Loucy (cell line): ENCODE measurements around the gene ROPN1.

ENCODE experiments used
- H2AFZ ChIP-seq: fragments of 200-600 bp; sonication (generic); 2 replicates; pipeline ENCODE4 v1.6.0; 2016; ENCODE audit warnings: antibody characterized with exemption, mild to moderate bottlenecking, low read length, moderate library complexity
- H3F3A ChIP-seq: fragments of 200-600 bp; 2 replicates; pipeline ENCODE4 v1.6.0; 2016; ENCODE audit warnings: antibody characterized with exemption, low read depth, mild to moderate bottlenecking
- H3K27me3 ChIP-seq: fragments of 200-600 bp; sonication (generic); 2 replicates; pipeline ENCODE4 v1.6.1; 2014; ENCODE audit warnings: low read length, mild to moderate bottlenecking; ENCODE audit not compliant: insufficient read depth, poor library complexity, severe bottlenecking
- H3K36me3 ChIP-seq: fragments of 200-600 bp; sonication (generic); 2 replicates; pipeline ENCODE4 v1.6.1; 2016; ENCODE audit warnings: low read length; ENCODE audit not compliant: insufficient read depth
- H3K4me1 ChIP-seq: fragments of 200-600 bp; sonication (generic); 2 replicates; pipeline ENCODE4 v1.5.1; 2014; ENCODE audit warnings: low read length, mild to moderate bottlenecking; ENCODE audit not compliant: insufficient read depth, poor library complexity, severe bottlenecking
- H3K4me2 ChIP-seq: fragments of 200-600 bp; sonication (generic); 2 replicates; pipeline ENCODE4 v1.6.0; 2014; ENCODE audit warnings: antibody characterized with exemption, low read length, low read depth, mild to moderate bottlenecking; ENCODE audit not compliant: poor library complexity, severe bottlenecking
- H3K4me3 ChIP-seq: fragments of 200-600 bp; sonication (generic); 2 replicates; pipeline ENCODE4 v1.5.1; 2014; ENCODE audit warnings: low read length, mild to moderate bottlenecking, mixed read lengths; ENCODE audit not compliant: poor library complexity, severe bottlenecking
- H3K79me2 ChIP-seq: fragments of 200-600 bp; sonication (generic); 2 replicates; pipeline ENCODE4 v1.6.1; 2014; ENCODE audit warnings: low read length; ENCODE audit not compliant: insufficient read depth
- H3K9ac ChIP-seq: fragments of 200-600 bp; sonication (generic); 2 replicates; pipeline ENCODE4 v1.6.0; 2014; ENCODE audit warnings: mild to moderate bottlenecking, low read depth, low read length, moderate library complexity; ENCODE audit not compliant: poor library complexity, severe bottlenecking
- H3K9me2 ChIP-seq: fragments of 200-600 bp; sonication (generic); replicated peaks from 2 replicates; pipeline ENCODE4 v1.6.1; 2016; ENCODE audit warnings: low read depth, low read length, mixed read lengths
- H3K9me3 ChIP-seq: fragments of 200-600 bp; sonication (generic); 2 replicates; pipeline ENCODE4 v1.6.1; 2014; ENCODE audit warnings: mild to moderate bottlenecking, antibody characterized with exemption, low read length, low read depth; ENCODE audit not compliant: insufficient read depth
- H4K20me1 ChIP-seq: fragments of 200-600 bp; sonication (generic); 2 replicates; pipeline ENCODE4 v1.6.0; 2014; ENCODE audit warnings: antibody characterized with exemption, low read length, mild to moderate bottlenecking; ENCODE audit not compliant: insufficient read depth, poor library complexity, severe bottlenecking
- CTCF ChIP-seq: fragments of 200-600 bp; sonication (generic); conservative IDR thresholded peaks from 2 replicates; pipeline ENCODE4 v1.5.1; 2014; ENCODE audit warnings: mild to moderate bottlenecking, antibody characterized with exemption, low read length
- EZH2phosphoT487 ChIP-seq: fragments of 200-600 bp; IDR thresholded peaks from 2 replicates; pipeline ENCODE4 v1.6.1; 2018; ENCODE audit warnings: antibody characterized with exemption, mild to moderate bottlenecking, moderate library complexity, borderline replicate concordance

Gene ROPN1

GRCh38 chr3:124033360-124034015, 41.6 kb upstream of the ROPN1 start, which contains the start of gene KALRN:
TSS of gene KALRN (plus strand) at chr3:124033369.
- Histone ChIP-seq H3K9ac (peak within 1 kb of the TSS; percentile 80), H3K9me3 (no peaks in the 10 kb centered on the region), H3K4me2 (peak within 1 kb of the TSS; percentile 64), H3K27me3 (no peaks in the 10 kb centered on the region), H3K9me2 (no peaks in the 10 kb centered on the region), H2AFZ (peak within 1 kb of the TSS; percentile 89), H3K79me2 (no peaks in the 10 kb centered on the region; the same call in 1 of the 2 replicates), H3F3A (no peaks in the 10 kb centered on the region), H3K36me3 (no peaks in the 10 kb centered on the region), H3K4me1 (peaks cover 8% of the 10 kb centered on the region), H3K4me3 (peak within 1 kb of the TSS; percentile 77), H4K20me1 (no peaks in the 10 kb centered on the region)
- TF ChIP-seq CTCF (no peak), EZH2phosphoT487 (no peak)

GRCh38 chr3:124032881-124033359, 41.0 kb upstream of the ROPN1 start:
- H3K27me3 ChIP-seq: no peaks in the 10 kb centered on the region
- no peaks in the 10 kb centered on the region for H3F3A ChIP-seq
- H3K9me3 ChIP-seq: no peaks in the 10 kb centered on the region
- H3K79me2 ChIP-seq: no peaks in the 10 kb centered on the region; the same call in 1 of the 2 replicates
- H4K20me1 ChIP-seq: no peaks in the 10 kb centered on the region
- H3K9ac ChIP-seq: peak overlapping the region; percentile 80
- no peaks in the 10 kb centered on the region for H3K9me2 ChIP-seq
- TF ChIP-seq EZH2phosphoT487 (no peak), CTCF (peak; percentile 56)
- H3K4me1 ChIP-seq: peaks cover 8% of the 10 kb centered on the region
- no peaks in the 10 kb centered on the region for H3K36me3 ChIP-seq
- peak overlapping the region; percentile 77 for H3K4me3 ChIP-seq
- H2AFZ ChIP-seq: peak overlapping the region; percentile 89
- peak overlapping the region; percentile 64 for H3K4me2 ChIP-seq

GRCh38 chr3:124032311-124032880, 40.5 kb upstream of the ROPN1 start:
- peak overlapping the region; percentile 89 for H2AFZ ChIP-seq
- no peaks in the 10 kb centered on the region for H3F3A ChIP-seq

More at GRCh38 chr3:124032311-124032880, 40.5 kb upstream of the ROPN1 start:
- TF ChIP-seq EZH2phosphoT487: no peak
- TF ChIP-seq CTCF: no peak
- H3K9ac ChIP-seq: peak overlapping the region; percentile 80
- H3K4me2 ChIP-seq: peak overlapping the region; percentile 64
- H3K9me2 ChIP-seq: no peaks in the 10 kb centered on the region
- no peaks in the 10 kb centered on the region for H3K9me3 ChIP-seq
- no peaks in the 10 kb centered on the region; the same call in 1 of the 2 replicates for H3K79me2 ChIP-seq
- H3K36me3 ChIP-seq: no peaks in the 10 kb centered on the region
- H4K20me1 ChIP-seq: no peaks in the 10 kb centered on the region
- H3K4me1 ChIP-seq: peaks cover 8% of the 10 kb centered on the region
- H3K4me3 ChIP-seq: peak overlapping the region; percentile 77
- no peaks in the 10 kb centered on the region for H3K27me3 ChIP-seq
